Muscle of leg (tissue), 11 donors: ENCODE data around the gene SSBP2. TPM values are rescaled to one million over a fixed set of nuclear protein-coding genes. Genes with fewer than 3 reads are reported as not detected.
"Not testable (repeated sequence)": the region's sequence is repeated elsewhere in the genome, so short reads cannot be mapped to it uniquely, and the experiment has no call there.

ENCODE experiments used
- DNase-seq: peaks from one replicate; pipeline ENCODE4 v3.0.0; 2013
- H3K27ac ChIP-seq: one replicate; pipeline ENCODE4 v1.5.1; 2013; ENCODE audit warnings: mild to moderate bottlenecking, low read length, control low read depth
- H3K27me3 ChIP-seq: one replicate; pipeline ENCODE4 v1.6.1; 2013; ENCODE audit warnings: low read length; ENCODE audit not compliant: control insufficient read depth, insufficient read depth
- H3K36me3 ChIP-seq: one replicate; pipeline ENCODE4 v1.6.1; 2013; ENCODE audit warnings: low read length; ENCODE audit not compliant: control insufficient read depth, insufficient read depth
- H3K4me1 ChIP-seq: one replicate; pipeline ENCODE4 v1.6.1; 2013; ENCODE audit warnings: low read length; ENCODE audit not compliant: control insufficient read depth, insufficient read depth
- H3K4me3 ChIP-seq: one replicate; pipeline ENCODE4 v1.5.1; 2013; ENCODE audit warnings: low read length, control low read depth
- H3K9me3 ChIP-seq: replicated peaks from 2 replicates; pipeline ENCODE4 v1.6.1; 2013; ENCODE audit warnings: low read depth, low read length; ENCODE audit not compliant: control insufficient read depth
- WGBS: methylation state at CpG from one replicate; pipeline ENCODE4 v1.1.5; 2013; ENCODE audit warnings: missing lambda C conversion rate; ENCODE audit not compliant: insufficient coverage; 5-methylcytosine and 5-hydroxymethylcytosine counted together
- polyA plus RNA-seq, 8 donors: library from polyadenylated mRNA; unstranded; fragments of 120-200 nt; gene quantifications; one replicate each; pipeline versions ENCODE4 v1.2.1 to v1.2.3, GENCODE V29; 2013; ENCODE audit warnings: inconsistent platforms in 1 of 8, low replicate concordance in 1 of 8; ENCODE audit not compliant: insufficient read length in 8 of 8, insufficient read depth in 1 of 8
- total RNA-seq: library from RNA; stranded (reverse); fragments of 120-200 nt; gene quantifications from one replicate; pipeline ENCODE4 v1.2.4, GENCODE V29; 2013

SSBP2 gene
- total and polyA plus RNA-seq, 9 donors, result 40.8 to 57.8 (median 51.9) TPM

- no peaks in the 10 kb centered on the region for H3K27me3 ChIP-seq
- H3K27ac ChIP-seq, result no peak overlapping the region
- no peak overlapping the region for H3K4me3 ChIP-seq
- no peaks in the 10 kb centered on the region for H3K4me1 ChIP-seq
- H3K36me3 ChIP-seq, result peaks cover 5% of the 10 kb centered on the region
- H3K9me3 ChIP-seq, result no peaks in the 10 kb centered on the region
- DNase-seq, result no peak
- no CpG with 5 or more reads among the region's 6 CpGs for WGBS
These were observed 330.7 kb downstream of the SSBP2 start for GRCh38 chr5:81420039-81420667.

GRCh38 chr5:81418606-81419005, 332.3 kb downstream of the SSBP2 start:
- Histone ChIP-seq H3K27ac (no peak overlapping the region), H3K4me1 (no peaks in the 10 kb centered on the region), H3K27me3 (no peaks in the 10 kb centered on the region), H3K36me3 (peaks cover 5% of the 10 kb centered on the region), H3K9me3 (no peaks in the 10 kb centered on the region), H3K4me3 (no peak overlapping the region)
- DNase-seq, result no peak

- Histone ChIP-seq H3K36me3 (peaks cover 3% of the 10 kb centered on the region), H3K27me3 (no peaks in the 10 kb centered on the region), H3K27ac (no peak overlapping the region), H3K4me3 (no peak overlapping the region), H3K4me1 (no peaks in the 10 kb centered on the region), H3K9me3 (no peaks in the 10 kb centered on the region)
- DNase-seq, result no peak
- no CpG with 5 or more reads among the region's 4 CpGs for WGBS
These were observed 333.8 kb downstream of the SSBP2 start for GRCh38 chr5:81417052-81417451.

- H3K36me3 ChIP-seq, result no peaks in the 10 kb centered on the region
- no CpG with 5 or more reads among the region's 2 CpGs for WGBS
- no peak overlapping the region for H3K4me3 ChIP-seq
- H3K4me1 ChIP-seq, result no peaks in the 10 kb centered on the region
- H3K27ac ChIP-seq, result no peak overlapping the region
- no peaks in the 10 kb centered on the region for H3K27me3 ChIP-seq
- peak; percentile 50 for DNase-seq
- H3K9me3 ChIP-seq, result no peaks in the 10 kb centered on the region
These were observed 341.0 kb downstream of the SSBP2 start for GRCh38 chr5:81409896-81410295.

GRCh38 chr5:81409361-81409760, 341.5 kb downstream of the SSBP2 start:
- H3K4me1 ChIP-seq, result no peaks in the 10 kb centered on the region
- DNase-seq, result no peak
- no peaks in the 10 kb centered on the region for H3K36me3 ChIP-seq
- no peaks in the 10 kb centered on the region for H3K9me3 ChIP-seq
- H3K27me3 ChIP-seq, result no peaks in the 10 kb centered on the region
- no CpG with 5 or more reads among the region's 2 CpGs for WGBS
- H3K4me3 ChIP-seq, result no peak overlapping the region
- no peak overlapping the region for H3K27ac ChIP-seq

GRCh38 chr5:81408496-81408895, 342.4 kb downstream of the SSBP2 start:
- Histone ChIP-seq H3K9me3 (no peaks in the 10 kb centered on the region), H3K27me3 (no peaks in the 10 kb centered on the region), H3K4me3 (no peak overlapping the region), H3K4me1 (no peaks in the 10 kb centered on the region), H3K36me3 (no peaks in the 10 kb centered on the region), H3K27ac (no peak overlapping the region)
- WGBS, result 60% methylated on average over 1 of the region's 1 CpG
- peak; percentile 45 for DNase-seq

- H3K4me1 ChIP-seq, H3K27ac ChIP-seq, DNase-seq, H3K36me3 ChIP-seq, H3K27me3 ChIP-seq, H3K4me3 ChIP-seq, H3K9me3 ChIP-seq: not testable (repeated sequence)
- no CpG with 5 or more reads among the region's 4 CpGs for WGBS
These were observed 343.1 kb downstream of the SSBP2 start for GRCh38 chr5:81407811-81408210.

GRCh38 chr5:81405126-81405891, 345.6 kb downstream of the SSBP2 start:
- Histone ChIP-seq H3K9me3 (no peaks in the 10 kb centered on the region), H3K27me3 (no peaks in the 10 kb centered on the region), H3K4me3 (no peak overlapping the region), H3K27ac (no peak overlapping the region), H3K4me1 (no peaks in the 10 kb centered on the region), H3K36me3 (no peaks in the 10 kb centered on the region)
- DNase-seq, result no peak
- WGBS, result 57% methylated on average over 4 of the region's 7 CpGs

- DNase-seq, result no peak
- no CpG with 5 or more reads among the region's 2 CpGs for WGBS
- Histone ChIP-seq H3K27ac (no peak overlapping the region), H3K4me1 (no peaks in the 10 kb centered on the region), H3K4me3 (no peak overlapping the region), H3K27me3 (no peaks in the 10 kb centered on the region), H3K36me3 (no peaks in the 10 kb centered on the region), H3K9me3 (no peaks in the 10 kb centered on the region)
These were observed 348.5 kb downstream of the SSBP2 start for GRCh38 chr5:81402192-81402930.

GRCh38 chr5:81401266-81401665, 349.6 kb downstream of the SSBP2 start:
- H3K4me3 ChIP-seq, result no peak overlapping the region
- H3K4me1 ChIP-seq, result peaks cover 3% of the 10 kb centered on the region
- H3K27me3 ChIP-seq, result no peaks in the 10 kb centered on the region
- H3K9me3 ChIP-seq, result no peaks in the 10 kb centered on the region
- H3K27ac ChIP-seq, result no peak overlapping the region
- DNase-seq, result no peak
- WGBS, result 91% methylated on average over 7 of the region's 11 CpGs
- no peaks in the 10 kb centered on the region for H3K36me3 ChIP-seq
